IMR-90 (cell line): ENCODE measurements around the gene HOXB7. TPM values are rescaled to one million over a fixed set of nuclear protein-coding genes. Genes with fewer than 3 reads are reported as not detected.

Experiments used
- ATAC-seq: fragments of 200-7000 bp; cut with Tn5 transposase; 2 replicates; pipeline ENCODE4 v1.9.1; 2020; ENCODE audit warnings: low read depth, mild to moderate bottlenecking, moderate library complexity
- BruUV-seq: library from RNA; stranded (reverse); fragments of 400-500 nt; replicated peaks from 2 replicates; lab custom pipeline; 2021; lab: Mats Ljungman, UMichigan
- CTCF ChIA-PET: fragments of 300-600 bp; formaldehyde crosslinking; extraction: SDS; loops from one replicate; lab custom pipeline; 2021; ENCODE audit warnings: antibody characterized with exemption; lab: Yijun Ruan, JAX
- POLR2A ChIA-PET: fragments of 300-600 bp; sonication (Branson Sonifier 250); formaldehyde crosslinking; loops from one replicate; lab custom pipeline; 2022; ENCODE audit warnings: antibody characterized with exemption; ENCODE audit not compliant: unreplicated experiment; lab: Charles Lee
- DNase-seq: peaks from one replicate; pipeline ENCODE4 v3.0.0; 2013
- H2AFZ ChIP-seq: replicated peaks from 2 replicates; pipeline ENCODE3; 2013; ENCODE audit warnings: low read length, mild to moderate bottlenecking; ENCODE audit not compliant: poor library complexity
- H2AK5ac ChIP-seq: 2 replicates; pipeline ENCODE4 v1.6.1; 2013; ENCODE audit warnings: low read depth, low read length, inconsistent platforms
- H2AK9ac ChIP-seq: replicated peaks from 2 replicates; pipeline ENCODE3; 2013; ENCODE audit warnings: mild to moderate bottlenecking, low read depth, low read length, moderate library complexity; ENCODE audit not compliant: poor library complexity
- H2BK120ac ChIP-seq: 2 replicates; pipeline ENCODE4 v1.6.1; 2013; ENCODE audit warnings: low read depth, low read length, inconsistent platforms
- H2BK15ac ChIP-seq: 3 replicates; pipeline ENCODE4 v1.6.1; 2013; ENCODE audit warnings: low read depth, low read length, inconsistent platforms
- H2BK20ac ChIP-seq: 2 replicates; pipeline ENCODE4 v1.6.1; 2013; ENCODE audit warnings: low read depth, mild to moderate bottlenecking, inconsistent platforms, low read length, moderate library complexity
- H2BK5ac ChIP-seq: 2 replicates; pipeline ENCODE4 v1.6.1; 2013; ENCODE audit warnings: mild to moderate bottlenecking, low read depth, low read length, inconsistent platforms; ENCODE audit not compliant: poor library complexity, severe bottlenecking
- H3K14ac ChIP-seq: replicated peaks from 2 replicates; pipeline ENCODE4 v1.6.1; 2013; ENCODE audit warnings: low read depth, low read length, inconsistent platforms
- H3K18ac ChIP-seq: 2 replicates; pipeline ENCODE4 v1.6.1; 2013; ENCODE audit warnings: low read depth, low read length, control low read depth
- H3K23ac ChIP-seq: 2 replicates; pipeline ENCODE4 v1.6.1; 2013; ENCODE audit warnings: low read depth, low read length, inconsistent platforms
- H3K27ac ChIP-seq: 2 replicates; pipeline ENCODE4 v1.5.1; 2013; ENCODE audit warnings: mild to moderate bottlenecking, control low read depth, low read length; ENCODE audit not compliant: insufficient read depth
- H3K27me3 ChIP-seq: 2 replicates; pipeline ENCODE4 v1.6.1; 2013; ENCODE audit warnings: low read length; ENCODE audit not compliant: control insufficient read depth, insufficient read depth
- H3K36me3 ChIP-seq: 2 replicates; pipeline ENCODE4 v1.6.1; 2013; ENCODE audit warnings: low read length, mixed read lengths; ENCODE audit not compliant: control insufficient read depth, insufficient read depth
- H3K4ac ChIP-seq: 2 replicates; pipeline ENCODE4 v1.6.1; 2013; ENCODE audit warnings: low read depth, low read length, inconsistent platforms
- H3K4me1 ChIP-seq: 2 replicates; pipeline ENCODE4 v1.6.1; 2013; ENCODE audit warnings: low read length, mixed read lengths; ENCODE audit not compliant: control insufficient read depth, insufficient read depth
- H3K4me2 ChIP-seq: 2 replicates; pipeline ENCODE4 v1.6.1; 2013; ENCODE audit warnings: low read depth, mild to moderate bottlenecking, control low read depth, low read length, moderate library complexity
- H3K4me3 ChIP-seq: 2 replicates; pipeline ENCODE4 v1.5.1; 2013; ENCODE audit warnings: low read depth, mild to moderate bottlenecking, control low read depth, low read length, moderate library complexity; ENCODE audit not compliant: insufficient read depth
- H3K56ac ChIP-seq: 2 replicates; pipeline ENCODE4 v1.6.1; 2013; ENCODE audit warnings: low read length, inconsistent platforms; ENCODE audit not compliant: insufficient read depth; ENCODE audit errors: extremely low read depth
- H3K79me1 ChIP-seq, 2 experiments: 2 replicates each; pipeline ENCODE4 v1.6.1; 2013; ENCODE audit warnings: low read length in 2 of 2, inconsistent platforms in 1 of 2, low read depth in 1 of 2
- H3K9ac ChIP-seq: 2 replicates; pipeline ENCODE4 v1.6.1; 2013; ENCODE audit warnings: low read depth, low read length, control low read depth
- H3K9me1 ChIP-seq: 2 replicates; pipeline ENCODE4 v1.6.1; 2013; ENCODE audit warnings: low read length, inconsistent platforms; ENCODE audit not compliant: insufficient read depth
- H3K9me3 ChIP-seq: 2 replicates; pipeline ENCODE4 v1.6.1; 2013; ENCODE audit warnings: low read length; ENCODE audit not compliant: control insufficient read depth, insufficient read depth
- H4K20me1 ChIP-seq: 2 replicates; pipeline ENCODE4 v1.6.1; 2013; ENCODE audit warnings: low read length, inconsistent platforms; ENCODE audit not compliant: insufficient read depth
- H4K5ac ChIP-seq: 2 replicates; pipeline ENCODE4 v1.6.1; 2013; ENCODE audit warnings: mild to moderate bottlenecking, low read depth, low read length, control low read depth
- H4K8ac ChIP-seq, 2 experiments: 2 replicates each; pipeline ENCODE4 v1.6.1; 2013; ENCODE audit warnings: low read depth in 2 of 2, low read length in 2 of 2, control low read depth in 1 of 2, inconsistent platforms in 1 of 2
- H4K91ac ChIP-seq: 2 replicates; pipeline ENCODE4 v1.6.1; 2013; ENCODE audit warnings: low read depth, low read length, inconsistent platforms; ENCODE audit not compliant: insufficient read depth
- ELK1 ChIP-seq: fragments of 150-350 bp; IDR thresholded peaks from 2 replicates; pipeline ENCODE4 v1.6.1; 2016; ENCODE audit warnings: low read depth, mild to moderate bottlenecking, low read length, moderate library complexity, borderline replicate concordance
- FOS ChIP-seq: fragments of 150-350 bp; IDR thresholded peaks from 2 replicates; pipeline ENCODE4 v1.6.1; 2016; ENCODE audit warnings: low read depth, low read length
- RFX5 ChIP-seq: IDR thresholded peaks from 2 replicates; pipeline ENCODE4 v1.8.0; 2012; ENCODE audit warnings: low read depth, mild to moderate bottlenecking, low read length, moderate library complexity
- USF2 ChIP-seq: fragments of 150-350 bp; IDR thresholded peaks from 2 replicates; pipeline ENCODE4 v1.6.1; 2017; ENCODE audit warnings: mild to moderate bottlenecking, antibody characterized with exemption, low read length, low read depth
- WGBS, 2 experiments: methylation state at CpG; one replicate each; pipeline versions ENCODE4 v1.1.5 to v1.1.7; 2013; ENCODE audit warnings: missing lambda C conversion rate in 2 of 2; ENCODE audit not compliant: insufficient read length in 1 of 2; ENCODE audit errors: extremely low coverage in 2 of 2; 5-methylcytosine and 5-hydroxymethylcytosine counted together
- dilution Hi-C: fragments of 300-500 bp; cut with HindIII; formaldehyde crosslinking; loops from one replicate; pipeline ENCODE4 v1.14.3; 2018; ENCODE audit warnings: low sequenced_read_pairs; ENCODE audit not compliant: unreplicated experiment
- in situ Hi-C: fragments of 300-500 bp; cut with MboI; formaldehyde crosslinking; loops from 3 replicates; pipeline ENCODE4 v1.14.3; 2019; ENCODE audit warnings: low sequenced_read_pairs, inconsistent platforms, mixed read lengths
- intact Hi-C: fragments of 100-400 bp; cut with micrococcal nuclease; formaldehyde crosslinking; loops from 2 replicates; pipeline ENCODE4 v1.10.0; 2022
- polyA plus RNA-seq, 3 experiments: library from polyadenylated mRNA; depleted of rRNA; stranded (reverse); fragments of >200 nt; gene quantifications; 2 replicates each; pipeline ENCODE4 v1.2.3, GENCODE V29; 2012; ENCODE audit warnings: low replicate concordance in 1 of 3
- total RNA-seq: library from RNA; depleted of rRNA; stranded (reverse); fragments of >200 nt; gene quantifications from 2 replicates; pipeline ENCODE4 v1.2.3, GENCODE V29; 2012

HOXB7 gene
- total and polyA plus RNA-seq, 2 of the 4 experiments (the other 2 are of a cell fraction), result 1.8 to 6.7 TPM

GRCh38 chr17:48629411-48629759, 18.6 kb upstream of the HOXB7 start:
- H3K4me2 ChIP-seq, result no peak overlapping the region
- H2BK20ac ChIP-seq, result no peak overlapping the region
- no peak overlapping the region for H3K4me3 ChIP-seq
- H2BK5ac ChIP-seq, result no peak overlapping the region
- DNase-seq, result no peak
- no peak overlapping the region for H3K27ac ChIP-seq
- no peak overlapping the region for H2BK120ac ChIP-seq
- H4K20me1 ChIP-seq, result peaks cover 9% of the 10 kb centered on the region; the same call in 1 of the 2 replicates
- in situ Hi-C loops (loop anchor here (10.0 kb wide), 1 partner anchor 465 kb away; no protein-coding TSS in a partner anchor), dilution Hi-C loops (no loop called here), intact Hi-C loops (no loop called here)
- H2AFZ ChIP-seq, result no peak overlapping the region
- H4K91ac ChIP-seq, result no peak overlapping the region
- H3K9me3 ChIP-seq, result peaks cover 37% of the 10 kb centered on the region
- H3K79me1 ChIP-seq, result no peaks in the 10 kb centered on the region
- peaks cover 98% of the 10 kb centered on the region for H3K27me3 ChIP-seq
- no peak overlapping the region for H3K14ac ChIP-seq
- H3K4ac ChIP-seq, result no peak overlapping the region
- H3K4me1 ChIP-seq, result no peaks in the 10 kb centered on the region; the same call in 1 of the 2 replicates
- BruUV-seq, result no TSS peak
- POLR2A ChIA-PET, result no interaction called here
- no peak overlapping the region for H4K5ac ChIP-seq
- no peak overlapping the region for H4K8ac ChIP-seq
- H3K18ac ChIP-seq, result no peak overlapping the region
- H3K36me3 ChIP-seq, result no peaks in the 10 kb centered on the region
- no peak for ATAC-seq
- CTCF ChIA-PET, result no interaction called here
- H3K9me1 ChIP-seq, result no peaks in the 10 kb centered on the region
- WGBS, 2 experiments, result 5% methylated on average over 4 of the region's 5 CpGs; no CpG with 5 or more reads in 1 of the 2 experiments
- TF ChIP-seq RFX5 (no peak), ELK1 (no peak), FOS (no peak), USF2 (no peak)
- H3K56ac ChIP-seq, result no peak overlapping the region
- H2BK15ac ChIP-seq, result no peak overlapping the region
- H2AK5ac ChIP-seq, result no peak overlapping the region
- no peak overlapping the region for H3K9ac ChIP-seq
- no peak overlapping the region for H3K23ac ChIP-seq
- no peak overlapping the region for H2AK9ac ChIP-seq
